ENCODE results near the gene RABAC1. TPM values are rescaled to one million over a fixed set of nuclear protein-coding genes. Genes with fewer than 3 reads are reported as not detected.

The RABAC1 gene
- total RNA-seq, 6 experiments from 2014 or later: 53.6 to 124 (median 75.8) TPM

DNA sequence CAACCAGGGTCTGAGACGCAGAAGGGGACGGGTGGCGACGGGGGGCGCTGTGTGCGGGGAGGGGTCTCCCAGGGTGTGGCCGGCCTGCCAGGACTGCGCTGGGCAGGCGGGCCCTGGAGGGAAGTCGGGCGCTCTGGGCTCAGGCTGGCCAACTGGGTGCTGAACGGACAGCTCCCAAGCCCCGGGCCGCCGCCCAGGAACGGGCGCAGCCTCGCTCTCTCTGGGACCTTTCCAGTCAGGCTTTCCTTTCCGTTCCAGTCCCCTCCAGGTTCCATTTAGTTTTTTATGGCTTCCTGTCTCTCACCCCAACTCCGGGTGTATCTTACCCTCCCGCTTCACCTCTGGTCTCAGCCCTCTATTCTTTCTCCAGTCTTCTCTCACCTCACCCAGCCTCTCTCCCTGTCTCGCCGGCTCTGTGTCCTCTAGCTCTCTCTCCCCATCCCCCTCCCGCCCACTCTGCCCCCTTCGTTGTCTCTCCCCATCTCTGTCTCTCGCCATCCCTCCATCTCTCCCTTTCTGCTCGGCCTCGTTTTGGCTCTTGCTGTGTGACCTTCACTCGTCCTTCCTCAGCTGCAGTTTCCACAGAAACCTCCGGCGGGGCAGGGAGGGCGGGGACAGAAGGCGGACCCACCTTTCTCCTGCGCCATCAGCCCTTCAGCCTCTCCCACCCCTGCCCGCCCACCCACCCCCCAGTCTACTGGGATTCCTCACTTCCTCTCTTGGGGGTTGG, 38.2 kb upstream of the RABAC1 start:
- Histone ChIP-seq H3K9me3 (no peaks in the 10 kb centered on the region), H3K27me3 (peaks cover 0 to 11% of the 10 kb centered on the region in 2 donors), H3K36me3 (no peaks in the 10 kb centered on the region), H3K4me3 (no peak overlapping the region), H3K4me1 (no peaks in the 10 kb centered on the region), H3K27ac (no peak overlapping the region)
- intact Hi-C loops (cut with DNase I): no loop called here
- WGBS (ENCODE audit: insufficient coverage, low coverage, low lambda C conversion rate, missing lambda C conversion rate): 2% methylated on average over 16 of the region's 35 CpGs
- DNase-seq: peak in 1 of 3 donors; percentile 42
- no peak for TF ChIP-seq POLR2A (IDR thresholded peaks at IDR 0.05)
- TF ChIP-seq, protein P1, sequence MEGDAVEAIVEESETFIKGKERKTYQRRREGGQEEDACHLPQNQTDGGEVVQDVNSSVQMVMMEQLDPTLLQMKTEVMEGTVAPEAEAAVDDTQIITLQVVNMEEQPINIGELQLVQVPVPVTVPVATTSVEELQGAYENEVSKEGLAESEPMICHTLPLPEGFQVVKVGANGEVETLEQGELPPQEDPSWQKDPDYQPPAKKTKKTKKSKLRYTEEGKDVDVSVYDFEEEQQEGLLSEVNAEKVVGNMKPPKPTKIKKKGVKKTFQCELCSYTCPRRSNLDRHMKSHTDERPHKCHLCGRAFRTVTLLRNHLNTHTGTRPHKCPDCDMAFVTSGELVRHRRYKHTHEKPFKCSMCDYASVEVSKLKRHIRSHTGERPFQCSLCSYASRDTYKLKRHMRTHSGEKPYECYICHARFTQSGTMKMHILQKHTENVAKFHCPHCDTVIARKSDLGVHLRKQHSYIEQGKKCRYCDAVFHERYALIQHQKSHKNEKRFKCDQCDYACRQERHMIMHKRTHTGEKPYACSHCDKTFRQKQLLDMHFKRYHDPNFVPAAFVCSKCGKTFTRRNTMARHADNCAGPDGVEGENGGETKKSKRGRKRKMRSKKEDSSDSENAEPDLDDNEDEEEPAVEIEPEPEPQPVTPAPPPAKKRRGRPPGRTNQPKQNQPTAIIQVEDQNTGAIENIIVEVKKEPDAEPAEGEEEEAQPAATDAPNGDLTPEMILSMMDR (IDR thresholded peaks at IDR 0.05): no peak
- peak in 3 of 4 donors; percentile 35 to 74 (median 65) for ATAC-seq

DNA sequence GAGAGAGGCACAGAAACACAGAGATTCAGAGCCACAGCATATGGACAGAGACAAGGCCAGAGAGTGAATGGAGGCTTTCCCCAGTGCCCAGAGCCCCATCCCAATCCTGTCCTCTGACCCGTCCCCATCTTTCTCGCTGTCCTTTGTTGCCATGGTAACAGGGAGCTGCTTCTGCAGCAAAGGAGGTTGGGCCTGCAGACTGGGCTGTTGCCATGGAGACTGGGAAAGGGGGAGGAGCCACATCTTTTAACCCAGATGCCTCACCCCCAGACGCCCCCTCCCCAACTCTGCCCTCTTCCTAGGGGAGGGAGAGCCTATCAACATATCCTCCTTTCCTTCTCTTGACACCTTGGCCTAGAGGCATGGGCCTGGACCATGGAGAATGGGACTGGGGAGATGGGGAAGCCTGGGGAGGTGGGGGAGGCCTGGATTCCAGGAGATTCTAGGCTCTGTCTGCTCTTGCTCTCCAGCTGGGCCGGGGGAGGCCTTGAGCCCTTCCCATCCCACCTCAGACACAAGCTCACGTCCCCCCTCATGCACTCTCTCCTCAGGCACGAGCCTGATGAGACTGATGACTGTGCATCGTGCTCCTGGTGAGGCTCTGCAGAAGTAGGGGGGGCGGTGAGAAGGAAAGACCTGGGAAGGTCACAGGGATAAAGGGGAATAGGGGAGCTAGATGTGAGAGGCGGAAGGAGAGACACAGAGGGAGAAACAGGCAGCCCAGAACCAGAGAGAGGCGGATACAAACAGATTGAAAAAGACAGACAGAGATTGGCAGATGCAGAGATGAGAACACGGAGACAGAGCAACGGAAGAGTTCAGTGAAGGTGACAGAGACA, 37.1 kb upstream of the RABAC1 start:
- WGBS (ENCODE audit: insufficient coverage, low coverage, low lambda C conversion rate, missing lambda C conversion rate): 29% methylated on average over 11 of the region's 12 CpGs
- DNase-seq (no peak), ATAC-seq (no peak)
- intact Hi-C loops (cut with DNase I): no loop called here
- TF ChIP-seq POLR2A (IDR thresholded peaks at IDR 0.05): no peak
- TF ChIP-seq, protein P1 (IDR thresholded peaks at IDR 0.05): no peak
- Histone ChIP-seq H3K4me1 (no peaks in the 10 kb centered on the region), H3K27me3 (peaks cover 0 to 7% of the 10 kb centered on the region in 2 donors), H3K36me3 (no peaks in the 10 kb centered on the region), H3K27ac (no peak overlapping the region), H3K4me3 (no peak overlapping the region), H3K9me3 (no peaks in the 10 kb centered on the region)

DNA sequence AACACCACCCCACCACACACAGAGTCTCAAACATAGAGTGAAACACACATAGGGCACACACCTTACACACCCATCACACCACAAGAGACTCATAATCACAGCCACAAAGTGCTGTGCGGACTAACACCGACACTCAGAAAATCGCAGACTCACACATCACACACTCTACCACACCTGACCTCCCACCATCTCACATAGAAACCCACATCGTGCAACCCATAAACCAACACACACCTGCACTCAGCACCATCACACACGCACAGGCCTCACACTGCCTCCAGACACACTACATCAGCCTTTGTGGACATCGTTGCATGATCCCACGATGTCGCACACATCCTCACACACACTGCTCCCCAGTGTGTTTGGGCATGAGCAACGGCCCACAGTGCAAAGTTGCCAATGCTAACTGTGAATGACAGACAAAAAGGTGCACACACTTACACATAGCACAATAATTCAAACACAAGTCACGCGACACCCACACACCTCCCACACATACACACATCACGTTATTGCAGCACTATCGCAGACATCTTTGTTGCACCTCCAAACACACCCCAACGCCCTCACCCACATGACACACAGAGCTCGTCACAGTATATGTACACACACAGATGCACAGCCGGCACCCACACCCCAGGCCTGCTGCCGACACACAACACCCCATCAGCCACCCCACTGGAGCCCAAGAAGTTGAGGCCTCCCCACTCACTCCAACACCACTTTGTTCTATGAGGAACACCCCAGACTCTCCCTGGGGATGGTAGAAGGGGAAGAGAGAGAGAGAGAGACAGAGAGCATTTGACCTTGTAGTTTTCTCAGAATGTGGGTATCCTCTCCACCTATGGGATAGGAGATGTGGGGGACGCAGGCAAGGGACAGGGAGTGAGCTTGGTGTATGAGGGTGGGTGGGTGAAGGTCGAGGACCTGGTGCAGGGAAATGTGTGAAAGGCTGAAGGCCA, 36.2 kb upstream of the RABAC1 start:
- H3K27ac ChIP-seq: no peak overlapping the region
- ATAC-seq (no peak), DNase-seq (no peak)
- no peaks in the 10 kb centered on the region for H3K36me3 ChIP-seq
- no peaks in the 10 kb centered on the region for H3K4me1 ChIP-seq
- H3K4me3 ChIP-seq: no peak overlapping the region
- H3K27me3 ChIP-seq: peaks cover 0 to 7% of the 10 kb centered on the region in 2 donors
- intact Hi-C loops (cut with DNase I): no loop called here
- WGBS (ENCODE audit: insufficient coverage, low coverage, low lambda C conversion rate, missing lambda C conversion rate): 68% methylated on average over 10 of the region's 19 CpGs
- TF ChIP-seq POLR2A (IDR thresholded peaks at IDR 0.05): no peak
- TF ChIP-seq, protein P1 (IDR thresholded peaks at IDR 0.05): no peak
- H3K9me3 ChIP-seq: no peaks in the 10 kb centered on the region

DNA sequence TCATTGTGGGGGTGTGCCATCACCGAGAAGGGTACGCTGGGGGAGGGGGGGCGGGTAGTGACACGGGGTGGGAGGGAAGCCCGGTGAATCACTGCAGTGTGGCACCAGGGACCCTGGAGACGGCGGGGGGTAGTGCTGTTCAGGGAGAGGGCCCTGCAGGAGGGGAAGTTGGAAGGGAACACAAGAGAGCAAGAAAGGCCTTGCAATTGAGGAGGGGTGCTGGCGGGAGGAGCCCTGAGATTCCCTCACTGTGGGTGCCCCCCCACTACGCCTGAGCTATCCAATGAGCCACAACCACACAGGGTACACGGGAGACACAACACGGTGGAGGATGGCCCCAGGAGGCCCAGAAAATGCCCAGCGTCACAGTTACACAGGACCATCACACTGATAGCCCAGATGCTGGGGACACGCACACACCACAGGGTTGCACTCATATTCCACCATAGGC, 35.4 kb upstream of the RABAC1 start:
- Histone ChIP-seq H3K4me1 (no peaks in the 10 kb centered on the region), H3K9me3 (no peaks in the 10 kb centered on the region), H3K27ac (no peak overlapping the region), H3K4me3 (no peak overlapping the region), H3K36me3 (no peaks in the 10 kb centered on the region), H3K27me3 (peaks cover 0 to 7% of the 10 kb centered on the region in 2 donors)
- intact Hi-C loops (cut with DNase I): no loop called here
- DNase-seq (no peak), ATAC-seq (no peak)
- TF ChIP-seq, protein P1 (IDR thresholded peaks at IDR 0.05): no peak
- TF ChIP-seq POLR2A (IDR thresholded peaks at IDR 0.05): no peak
- WGBS (ENCODE audit: insufficient coverage, low coverage, low lambda C conversion rate, missing lambda C conversion rate): 7% methylated on average over 8 of the region's 13 CpGs
